Neural cell (in vitro differentiated cells): Measurements from ENCODE around the gene PDCD1. TPM values are rescaled to one million over a fixed set of nuclear protein-coding genes. Genes with fewer than 3 reads are reported as not detected.

ENCODE experiments used
- H2AFZ ChIP-seq: fragments of 200-600, 300-800 bp; sonication (generic), shearing (Covaris generic); 2 replicates; pipeline ENCODE4 v1.6.0; 2014; ENCODE audit warnings: low read depth, mild to moderate bottlenecking, antibody characterized with exemption, low read length, moderate library complexity
- H3F3A ChIP-seq: fragments of 200-600 bp; shearing (Covaris generic); 2 replicates; pipeline ENCODE4 v1.6.1; 2016; ENCODE audit warnings: mild to moderate bottlenecking, moderate library complexity, mixed read lengths, antibody characterized with exemption, low read length; ENCODE audit not compliant: insufficient read depth, poor library complexity, severe bottlenecking
- H3K27ac ChIP-seq: fragments of 200-600, 300-800 bp; sonication (generic), shearing (Covaris generic); 2 replicates; pipeline ENCODE4 v1.5.1; 2014; ENCODE audit warnings: mild to moderate bottlenecking, low read length, moderate library complexity
- H3K27me3 ChIP-seq: fragments of 300-800, 200-600 bp; sonication (generic), shearing (Covaris generic); 2 replicates; pipeline ENCODE4 v1.6.0; 2014; ENCODE audit warnings: mild to moderate bottlenecking, low read depth, low read length, moderate library complexity; ENCODE audit not compliant: insufficient read depth
- H3K36me3 ChIP-seq: fragments of 300-800, 200-600 bp; sonication (generic), shearing (Covaris generic); 2 replicates; pipeline ENCODE4 v1.5.1; 2014; ENCODE audit warnings: mild to moderate bottlenecking, antibody characterized with exemption, low read length, moderate library complexity; ENCODE audit not compliant: insufficient read depth
- H3K4me2 ChIP-seq: fragments of 300-800, 200-600 bp; sonication (generic), shearing (Covaris generic); 2 replicates; pipeline ENCODE4 v1.6.0; 2014; ENCODE audit warnings: mild to moderate bottlenecking, low read length
- H3K4me3 ChIP-seq: fragments of 300-800, 200-600 bp; sonication (generic), shearing (Covaris generic); 2 replicates; pipeline ENCODE4 v1.5.1; 2014; ENCODE audit warnings: mild to moderate bottlenecking, low read length, moderate library complexity
- H3K79me2 ChIP-seq: fragments of 200-600 bp; shearing (Covaris generic); replicated peaks from 2 replicates; pipeline ENCODE4 v1.6.0; 2014; ENCODE audit warnings: mild to moderate bottlenecking, low read length, moderate library complexity; ENCODE audit not compliant: insufficient read depth
- H3K9ac ChIP-seq: fragments of 300-800, 200-600 bp; sonication (generic), shearing (Covaris generic); 2 replicates; pipeline ENCODE4 v1.6.1; 2016; ENCODE audit warnings: mild to moderate bottlenecking, low read length, mixed read lengths
- H3K9me2 ChIP-seq: fragments of 200-600 bp; shearing (Covaris generic); 2 replicates; pipeline ENCODE4 v1.6.1; 2016; ENCODE audit warnings: mild to moderate bottlenecking, low read length, mixed read lengths; ENCODE audit not compliant: insufficient read depth
- H3K9me3 ChIP-seq: fragments of 200-600, 300-800 bp; sonication (generic), shearing (Covaris generic); 2 replicates; pipeline ENCODE4 v1.6.1; 2016; ENCODE audit warnings: mild to moderate bottlenecking, mixed run types, low read length, moderate library complexity, mixed read lengths
- H4K20me1 ChIP-seq: fragments of 200-600 bp; shearing (Covaris generic); 2 replicates; pipeline ENCODE4 v1.6.1; 2016; ENCODE audit warnings: mild to moderate bottlenecking, mixed run types; ENCODE audit not compliant: insufficient read depth
- EP300 ChIP-seq: fragments of 450-650 bp; conservative IDR thresholded peaks from 2 replicates; pipeline ENCODE4 v1.6.1; 2014; ENCODE audit warnings: antibody characterized with exemption, mild to moderate bottlenecking, moderate library complexity; ENCODE audit not compliant: poor library complexity, severe bottlenecking
- EZH2 ChIP-seq: fragments of 200-600, 300-800 bp; shearing (Covaris generic), sonication (generic); IDR thresholded peaks from 2 replicates; pipeline ENCODE4 v1.6.1; 2014; ENCODE audit warnings: antibody characterized with exemption, low read length, borderline replicate concordance, mild to moderate bottlenecking; ENCODE audit not compliant: insufficient read depth, poor library complexity, severe bottlenecking
- MXI1 ChIP-seq: fragments of 450-650 bp; conservative IDR thresholded peaks from 2 replicates; pipeline ENCODE4 v1.6.1; 2014; ENCODE audit warnings: antibody characterized with exemption, mild to moderate bottlenecking; ENCODE audit not compliant: poor library complexity, severe bottlenecking
- POLR2AphosphoS5 ChIP-seq: IDR thresholded peaks from 2 replicates; pipeline ENCODE4 v1.6.1; 2012
- RAD21 ChIP-seq: fragments of 450-650 bp; conservative IDR thresholded peaks from 2 replicates; pipeline ENCODE4 v1.6.1; 2014; ENCODE audit warnings: antibody characterized with exemption, mild to moderate bottlenecking, moderate library complexity
- SMC3 ChIP-seq: fragments of 450-650 bp; conservative IDR thresholded peaks from 2 replicates; pipeline ENCODE4 v1.6.1; 2014; ENCODE audit warnings: antibody characterized with exemption, mild to moderate bottlenecking, moderate library complexity; ENCODE audit not compliant: poor library complexity
- TAF1 ChIP-seq: IDR thresholded peaks from 2 replicates; pipeline ENCODE4 v1.6.1; 2012; ENCODE audit warnings: low read depth
- polyA plus RNA-seq: library from polyadenylated mRNA; depleted of rRNA; stranded (reverse); fragments of >200 nt; gene quantifications from 2 replicates; pipeline ENCODE4 v1.2.3, GENCODE V29; 2014
- TF ChIP-seq, protein P1 (sequence below): IDR thresholded peaks from 2 replicates; pipeline ENCODE4 v1.6.1; 2012; ENCODE audit warnings: borderline replicate concordance
- TF ChIP-seq, protein P2 (sequence below): fragments of 450-650 bp; IDR thresholded peaks from 2 replicates; pipeline ENCODE4 v1.5.1; 2014; ENCODE audit warnings: antibody characterized with exemption, mild to moderate bottlenecking, moderate library complexity; ENCODE audit not compliant: poor library complexity, severe bottlenecking

PDCD1 gene
- polyA plus RNA-seq, 1 donor from 2014 or later, result not detected

DNA sequence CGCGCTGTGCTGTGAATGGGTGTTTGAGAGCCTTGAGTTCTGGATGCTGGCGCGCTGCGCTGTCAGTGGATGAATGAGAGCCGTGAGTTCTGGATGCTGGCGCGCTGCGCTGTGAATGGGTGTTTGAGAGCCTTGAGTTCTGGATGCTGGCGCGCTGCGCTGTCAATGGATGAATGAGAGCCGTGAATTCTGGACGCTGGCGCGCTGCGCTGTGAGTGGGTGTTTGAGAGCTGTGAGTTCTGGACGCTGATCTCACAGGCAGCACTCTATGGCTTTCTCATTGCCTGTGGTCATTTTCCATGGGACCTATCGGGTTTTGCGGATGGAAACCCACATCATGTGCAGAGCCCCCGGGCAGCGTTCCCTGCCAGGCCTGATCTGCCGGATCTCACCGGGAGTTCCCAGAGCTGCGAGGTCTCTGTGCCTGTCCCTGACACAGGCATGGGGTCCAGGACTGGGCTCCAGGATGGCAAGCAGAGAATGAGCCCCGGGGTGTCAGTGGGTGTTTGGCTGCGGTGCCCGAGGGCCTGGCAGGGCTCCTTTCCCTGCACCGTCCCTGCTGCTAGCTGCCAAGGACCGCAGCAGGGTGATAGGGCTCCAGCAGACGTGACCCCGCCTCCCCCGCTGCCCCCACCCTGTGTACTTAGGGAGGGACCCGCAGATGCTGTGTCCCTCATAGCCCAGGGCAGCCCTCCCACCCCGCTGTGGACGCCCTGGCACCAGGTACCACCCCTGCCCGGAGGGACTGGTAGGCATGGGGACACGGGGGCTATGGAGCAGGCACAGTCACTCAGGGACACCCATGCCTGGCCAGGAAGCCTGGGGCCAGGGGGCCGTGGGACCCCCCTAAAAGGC lies 9.7 kb downstream of the PDCD1 start:
- H3F3A ChIP-seq, result no peaks in the 10 kb centered on the region
- H3K79me2 ChIP-seq, result no peaks in the 10 kb centered on the region
- no peak overlapping the region for H3K4me2 ChIP-seq
- H3K9me2 ChIP-seq, result no peaks in the 10 kb centered on the region
- no peak overlapping the region for H3K27ac ChIP-seq
- no peaks in the 10 kb centered on the region for H3K36me3 ChIP-seq
- H3K4me3 ChIP-seq, result no peak overlapping the region
- TF ChIP-seq EZH2 (no peak), POLR2AphosphoS5 (no peak), SMC3 (no peak), TAF1 (no peak), MXI1 (no peak), RAD21 (no peak)
- TF ChIP-seq, protein P1, sequence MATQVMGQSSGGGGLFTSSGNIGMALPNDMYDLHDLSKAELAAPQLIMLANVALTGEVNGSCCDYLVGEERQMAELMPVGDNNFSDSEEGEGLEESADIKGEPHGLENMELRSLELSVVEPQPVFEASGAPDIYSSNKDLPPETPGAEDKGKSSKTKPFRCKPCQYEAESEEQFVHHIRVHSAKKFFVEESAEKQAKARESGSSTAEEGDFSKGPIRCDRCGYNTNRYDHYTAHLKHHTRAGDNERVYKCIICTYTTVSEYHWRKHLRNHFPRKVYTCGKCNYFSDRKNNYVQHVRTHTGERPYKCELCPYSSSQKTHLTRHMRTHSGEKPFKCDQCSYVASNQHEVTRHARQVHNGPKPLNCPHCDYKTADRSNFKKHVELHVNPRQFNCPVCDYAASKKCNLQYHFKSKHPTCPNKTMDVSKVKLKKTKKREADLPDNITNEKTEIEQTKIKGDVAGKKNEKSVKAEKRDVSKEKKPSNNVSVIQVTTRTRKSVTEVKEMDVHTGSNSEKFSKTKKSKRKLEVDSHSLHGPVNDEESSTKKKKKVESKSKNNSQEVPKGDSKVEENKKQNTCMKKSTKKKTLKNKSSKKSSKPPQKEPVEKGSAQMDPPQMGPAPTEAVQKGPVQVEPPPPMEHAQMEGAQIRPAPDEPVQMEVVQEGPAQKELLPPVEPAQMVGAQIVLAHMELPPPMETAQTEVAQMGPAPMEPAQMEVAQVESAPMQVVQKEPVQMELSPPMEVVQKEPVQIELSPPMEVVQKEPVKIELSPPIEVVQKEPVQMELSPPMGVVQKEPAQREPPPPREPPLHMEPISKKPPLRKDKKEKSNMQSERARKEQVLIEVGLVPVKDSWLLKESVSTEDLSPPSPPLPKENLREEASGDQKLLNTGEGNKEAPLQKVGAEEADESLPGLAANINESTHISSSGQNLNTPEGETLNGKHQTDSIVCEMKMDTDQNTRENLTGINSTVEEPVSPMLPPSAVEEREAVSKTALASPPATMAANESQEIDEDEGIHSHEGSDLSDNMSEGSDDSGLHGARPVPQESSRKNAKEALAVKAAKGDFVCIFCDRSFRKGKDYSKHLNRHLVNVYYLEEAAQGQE, result no peak
- H3K9me3 ChIP-seq, result no peaks in the 10 kb centered on the region
- no peak overlapping the region for H2AFZ ChIP-seq
- peaks cover 4% of the 10 kb centered on the region for H3K27me3 ChIP-seq
- H3K9ac ChIP-seq, result no peak overlapping the region
- H4K20me1 ChIP-seq, result no peaks in the 10 kb centered on the region

GRCh38 chr2:241846406-241846805 lies 12.3 kb downstream of the PDCD1 start:
- Histone ChIP-seq H3K9ac (no peak overlapping the region), H2AFZ (no peak overlapping the region), H3K27ac (no peak overlapping the region), H3K79me2 (no peaks in the 10 kb centered on the region), H3F3A (no peaks in the 10 kb centered on the region), H3K9me2 (no peaks in the 10 kb centered on the region), H3K4me3 (no peak overlapping the region), H3K36me3 (no peaks in the 10 kb centered on the region), H3K27me3 (peaks cover 4% of the 10 kb centered on the region), H4K20me1 (no peaks in the 10 kb centered on the region), H3K9me3 (no peaks in the 10 kb centered on the region), H3K4me2 (no peak overlapping the region)
- TF ChIP-seq MXI1, result no peak
- TF ChIP-seq, protein P1, result no peak
- no peak for TF ChIP-seq EZH2
- no peak for TF ChIP-seq TAF1
- no peak for TF ChIP-seq RAD21
- TF ChIP-seq, protein P2, sequence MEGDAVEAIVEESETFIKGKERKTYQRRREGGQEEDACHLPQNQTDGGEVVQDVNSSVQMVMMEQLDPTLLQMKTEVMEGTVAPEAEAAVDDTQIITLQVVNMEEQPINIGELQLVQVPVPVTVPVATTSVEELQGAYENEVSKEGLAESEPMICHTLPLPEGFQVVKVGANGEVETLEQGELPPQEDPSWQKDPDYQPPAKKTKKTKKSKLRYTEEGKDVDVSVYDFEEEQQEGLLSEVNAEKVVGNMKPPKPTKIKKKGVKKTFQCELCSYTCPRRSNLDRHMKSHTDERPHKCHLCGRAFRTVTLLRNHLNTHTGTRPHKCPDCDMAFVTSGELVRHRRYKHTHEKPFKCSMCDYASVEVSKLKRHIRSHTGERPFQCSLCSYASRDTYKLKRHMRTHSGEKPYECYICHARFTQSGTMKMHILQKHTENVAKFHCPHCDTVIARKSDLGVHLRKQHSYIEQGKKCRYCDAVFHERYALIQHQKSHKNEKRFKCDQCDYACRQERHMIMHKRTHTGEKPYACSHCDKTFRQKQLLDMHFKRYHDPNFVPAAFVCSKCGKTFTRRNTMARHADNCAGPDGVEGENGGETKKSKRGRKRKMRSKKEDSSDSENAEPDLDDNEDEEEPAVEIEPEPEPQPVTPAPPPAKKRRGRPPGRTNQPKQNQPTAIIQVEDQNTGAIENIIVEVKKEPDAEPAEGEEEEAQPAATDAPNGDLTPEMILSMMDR, result no peak
- TF ChIP-seq EP300, result no peak
- no peak for TF ChIP-seq POLR2AphosphoS5
- no peak for TF ChIP-seq SMC3
